Activated T-cell treated with anti-CD3 and anti-CD28 coated beads, Interleukin-2, amount 50 U/mL, for 4 hours (primary cell): ENCODE results near the gene AMY2B. TPM values are rescaled to one million over a fixed set of nuclear protein-coding genes. Genes with fewer than 3 reads are reported as not detected.
"Not testable (repeated sequence)": the region's sequence is repeated elsewhere in the genome, so short reads cannot be mapped to it uniquely, and the experiment has no call there.

ENCODE experiments used
- ATAC-seq, 2 donors: fragments of 200-7000 bp; cut with Tn5 transposase; one replicate each; pipeline ENCODE4 v1.10.0; 2021
- DNase-seq: peaks from one replicate; pipeline ENCODE4 v3.0.0-alpha.2; 2020
- H3K27me3 Mint-ChIP-seq: one replicate; pipeline ENCODE4 v1.8.0; 2021; ENCODE audit warnings: low read depth, mixed read lengths
- H3K36me3 Mint-ChIP-seq: one replicate; pipeline ENCODE4 v1.8.0; 2022; ENCODE audit warnings: mixed read lengths; ENCODE audit not compliant: insufficient read depth
- H3K4me1 Mint-ChIP-seq: one replicate; pipeline ENCODE4 v1.8.0; 2021; ENCODE audit warnings: low read depth, mixed read lengths
- H3K4me3 Mint-ChIP-seq: one replicate; pipeline ENCODE4 v1.8.0; 2021; ENCODE audit warnings: mild to moderate bottlenecking, moderate library complexity, mixed read lengths
- H3K9me3 Mint-ChIP-seq: one replicate; pipeline ENCODE4 v1.8.0; 2021; ENCODE audit warnings: mixed read lengths
- total RNA-seq, 3 donors: library from RNA; stranded (reverse); gene quantifications; one replicate each; pipeline ENCODE4 v1.2.1, GENCODE V29; 2021

The AMY2B gene
- 1 to 10 TPM; 1.4 to 2.8 (median 1.8) TPM for total RNA-seq

GRCh38 chr1:103571289-103571688 is at the start of gene AMY2B:
TSS of gene AMY2B (plus strand) at chr1:103571589. CDS start at chr1:103571603, 14 bp downstream.
- ATAC-seq, H3K27me3 Mint-ChIP-seq, DNase-seq, H3K4me3 Mint-ChIP-seq, H3K4me1 Mint-ChIP-seq, H3K9me3 Mint-ChIP-seq: not testable (repeated sequence)
- H3K36me3 Mint-ChIP-seq = peaks cover 26% of the 10 kb centered on the region

GRCh38 chr1:103523346-103523745 is 48.0 kb upstream of the AMY2B start:
- no peaks in the 10 kb centered on the region for H3K9me3 Mint-ChIP-seq
- H3K4me3 Mint-ChIP-seq = no peak overlapping the region
- H3K36me3 Mint-ChIP-seq = peaks cover 7% of the 10 kb centered on the region
- no peaks in the 10 kb centered on the region for H3K27me3 Mint-ChIP-seq
- DNase-seq (no peak), ATAC-seq (no peak)
- H3K4me1 Mint-ChIP-seq = peaks cover 26% of the 10 kb centered on the region

- no peaks in the 10 kb centered on the region for H3K27me3 Mint-ChIP-seq
- no peak for DNase-seq
- peaks cover 21% of the 10 kb centered on the region for H3K36me3 Mint-ChIP-seq
- H3K4me1 Mint-ChIP-seq = peaks cover 43% of the 10 kb centered on the region
- no peaks in the 10 kb centered on the region for H3K9me3 Mint-ChIP-seq
- peak in 1 of 2 donors; percentile 37 for ATAC-seq
- H3K4me3 Mint-ChIP-seq = peak overlapping the region; percentile 82
These were observed 46.2 kb upstream of the AMY2B start for GRCh38 chr1:103525114-103525606.

GRCh38 chr1:103525607-103526507 is 45.5 kb upstream of the AMY2B start, which contains the start of gene RNPC3:
TSS of gene RNPC3 (plus strand) at chr1:103525699. CDS start at chr1:103526071, 372 bp downstream.
- ATAC-seq (peak; percentile 63 to 71), DNase-seq (peak; percentile 86)
- Mint-ChIP-seq H3K36me3 (peaks cover 26% of the 10 kb centered on the region), H3K9me3 (no peaks in the 10 kb centered on the region), H3K27me3 (no peaks in the 10 kb centered on the region), H3K4me3 (peak within 1 kb of the TSS; percentile 98), H3K4me1 (peaks cover 50% of the 10 kb centered on the region)

GRCh38 chr1:103527331-103527730 is 44.1 kb upstream of the AMY2B start:
- Mint-ChIP-seq H3K4me3 (peak overlapping the region; percentile 98), H3K36me3 (peaks cover 39% of the 10 kb centered on the region), H3K4me1 (peaks cover 62% of the 10 kb centered on the region), H3K9me3 (no peaks in the 10 kb centered on the region), H3K27me3 (no peaks in the 10 kb centered on the region)
- DNase-seq (no peak), ATAC-seq (no peak)

GRCh38 chr1:103529746-103530145 is 41.6 kb upstream of the AMY2B start:
- ATAC-seq (peak; percentile 71 to 80), DNase-seq (peak; percentile 36)
- peaks cover 45% of the 10 kb centered on the region for H3K36me3 Mint-ChIP-seq

GRCh38 chr1:103538226-103538625 is 33.2 kb upstream of the AMY2B start:
- Mint-ChIP-seq H3K9me3 (no peaks in the 10 kb centered on the region), H3K4me1 (peaks cover 7% of the 10 kb centered on the region), H3K27me3 (no peaks in the 10 kb centered on the region), H3K36me3 (peaks cover 40% of the 10 kb centered on the region), H3K4me3 (no peak overlapping the region)
- no peak for ATAC-seq
- no peak for DNase-seq

More at GRCh38 chr1:103529746-103530145, 41.6 kb upstream of the AMY2B start:
- no peaks in the 10 kb centered on the region for H3K27me3 Mint-ChIP-seq
- no peak overlapping the region for H3K4me3 Mint-ChIP-seq
- peaks cover 74% of the 10 kb centered on the region for H3K4me1 Mint-ChIP-seq
- no peaks in the 10 kb centered on the region for H3K9me3 Mint-ChIP-seq

GRCh38 chr1:103541431-103541830 is 30.0 kb upstream of the AMY2B start:
- H3K27me3 Mint-ChIP-seq = no peaks in the 10 kb centered on the region
- H3K4me3 Mint-ChIP-seq = no peak overlapping the region
- H3K9me3 Mint-ChIP-seq = no peaks in the 10 kb centered on the region
- H3K36me3 Mint-ChIP-seq = peaks cover 42% of the 10 kb centered on the region
- DNase-seq = no peak
- no peak for ATAC-seq
- H3K4me1 Mint-ChIP-seq = no peaks in the 10 kb centered on the region

GRCh38 chr1:103546496-103546895 is 24.9 kb upstream of the AMY2B start:
- Mint-ChIP-seq H3K9me3 (no peaks in the 10 kb centered on the region), H3K27me3 (no peaks in the 10 kb centered on the region), H3K4me3 (no peak overlapping the region), H3K4me1 (no peaks in the 10 kb centered on the region), H3K36me3 (peaks cover 37% of the 10 kb centered on the region)
- ATAC-seq (no peak), DNase-seq (no peak)

- ATAC-seq (no peak), DNase-seq (no peak)
- H3K27me3 Mint-ChIP-seq = no peaks in the 10 kb centered on the region
- H3K4me1 Mint-ChIP-seq = no peaks in the 10 kb centered on the region
- no peaks in the 10 kb centered on the region for H3K9me3 Mint-ChIP-seq
- peaks cover 36% of the 10 kb centered on the region for H3K36me3 Mint-ChIP-seq
- H3K4me3 Mint-ChIP-seq = no peak overlapping the region
These were observed 23.5 kb upstream of the AMY2B start for GRCh38 chr1:103547840-103548239.

- ATAC-seq = no peak
- H3K4me1 Mint-ChIP-seq = peaks cover 7% of the 10 kb centered on the region
- H3K4me3 Mint-ChIP-seq = no peak overlapping the region
- no peak for DNase-seq
- H3K27me3 Mint-ChIP-seq = no peaks in the 10 kb centered on the region
- peaks cover 17% of the 10 kb centered on the region for H3K36me3 Mint-ChIP-seq
- no peaks in the 10 kb centered on the region for H3K9me3 Mint-ChIP-seq
These were observed 11.0 kb upstream of the AMY2B start for GRCh38 chr1:103560427-103560826.

- H3K9me3 Mint-ChIP-seq, ATAC-seq, H3K4me3 Mint-ChIP-seq, DNase-seq, H3K27me3 Mint-ChIP-seq, H3K4me1 Mint-ChIP-seq: not testable (repeated sequence)
- H3K36me3 Mint-ChIP-seq = peaks cover 13% of the 10 kb centered on the region
These were observed 10.3 kb upstream of the AMY2B start for GRCh38 chr1:103561124-103561523.

- Mint-ChIP-seq H3K4me1 (peaks cover 7% of the 10 kb centered on the region), H3K4me3 (no peak overlapping the region), H3K9me3 (no peaks in the 10 kb centered on the region), H3K27me3 (no peaks in the 10 kb centered on the region), H3K36me3 (peaks cover 11% of the 10 kb centered on the region)
- ATAC-seq = no peak
- DNase-seq = no peak
These were observed 9.6 kb upstream of the AMY2B start for GRCh38 chr1:103561643-103562395.

GRCh38 chr1:103563056-103563455 is 8.3 kb upstream of the AMY2B start:
- Mint-ChIP-seq H3K9me3 (no peaks in the 10 kb centered on the region), H3K4me3 (no peak overlapping the region), H3K27me3 (no peaks in the 10 kb centered on the region), H3K4me1 (peaks cover 7% of the 10 kb centered on the region), H3K36me3 (peaks cover 11% of the 10 kb centered on the region)
- no peak for DNase-seq
- no peak for ATAC-seq
